GM21786 (cell line): ENCODE measurements around the gene MYO5B.
"Not testable (repeated sequence)": the region's sequence is repeated elsewhere in the genome, so short reads cannot be mapped to it uniquely, and the experiment has no call there.

ENCODE experiments used
- ATAC-seq: cut with Tn5 transposase; IDR thresholded peaks from one replicate; pipeline ENCODE4 v1.9.1; 2021; ENCODE audit not compliant: unreplicated experiment

The MYO5B gene

GRCh38 chr18:49811151-49811938, 383.6 kb downstream of the MYO5B start:
- ATAC-seq = no peak

GRCh38 chr18:49808553-49809191, 386.3 kb downstream of the MYO5B start:
- not testable (repeated sequence) for ATAC-seq

GRCh38 chr18:49804096-49804495, 390.9 kb downstream of the MYO5B start:
- no peak for ATAC-seq

GRCh38 chr18:49802623-49803022, 392.3 kb downstream of the MYO5B start:
- no peak for ATAC-seq

GRCh38 chr18:49800491-49800890, 394.5 kb downstream of the MYO5B start:
- not testable (repeated sequence) for ATAC-seq

GRCh38 chr18:49799806-49800205, 395.1 kb downstream of the MYO5B start:
- not testable (repeated sequence) for ATAC-seq

- no peak for ATAC-seq
Measured at GRCh38 chr18:49798001-49798400, 396.9 kb downstream of the MYO5B start.

GRCh38 chr18:49795612-49796552, 399.1 kb downstream of the MYO5B start:
- no peak for ATAC-seq

GRCh38 chr18:49794743-49795142, 400.2 kb downstream of the MYO5B start:
- no peak for ATAC-seq

- ATAC-seq = not testable (repeated sequence)
Measured at GRCh38 chr18:49789560-49790134, 405.3 kb downstream of the MYO5B start.

GRCh38 chr18:49788327-49788898, 406.5 kb downstream of the MYO5B start:
- ATAC-seq = peak; percentile 75

- no peak for ATAC-seq
Measured at GRCh38 chr18:49786019-49786720, 408.8 kb downstream of the MYO5B start.

GRCh38 chr18:49784427-49785185, 410.3 kb downstream of the MYO5B start:
- ATAC-seq = no peak

GRCh38 chr18:49783631-49784030, 411.3 kb downstream of the MYO5B start:
- not testable (repeated sequence) for ATAC-seq

- ATAC-seq = no peak
Measured at GRCh38 chr18:49778826-49779465, 416.0 kb downstream of the MYO5B start.
